Mucosa of rectum (tissue), 2 donors: ENCODE data around the gene CYP24A1.

ENCODE experiments used
- H3K27ac ChIP-seq, 2 donors: one replicate each; pipeline ENCODE4 v1.7.0; 2013; ENCODE audit warnings: inconsistent platforms in 2 of 2, low read depth in 2 of 2, low read length in 2 of 2
- H3K27me3 ChIP-seq, 2 donors: one replicate each; pipeline ENCODE4 v1.7.0; 2013; ENCODE audit warnings: low read length in 2 of 2; ENCODE audit not compliant: control insufficient read depth in 2 of 2, insufficient read depth in 2 of 2
- H3K36me3 ChIP-seq, 2 donors: one replicate each; pipeline ENCODE4 v1.7.0; 2013; ENCODE audit warnings: low read length in 2 of 2; ENCODE audit not compliant: control insufficient read depth in 2 of 2, insufficient read depth in 2 of 2
- H3K4me1 ChIP-seq, 2 donors: one replicate each; pipeline ENCODE4 v1.7.0; 2013; ENCODE audit warnings: low read length in 2 of 2, mild to moderate bottlenecking in 1 of 2; ENCODE audit not compliant: control insufficient read depth in 2 of 2, insufficient read depth in 2 of 2
- H3K4me3 ChIP-seq, 2 donors: one replicate each; pipeline ENCODE4 v1.7.0; 2013; ENCODE audit warnings: low read length in 2 of 2
- H3K9ac ChIP-seq, 2 donors: one replicate each; pipeline ENCODE4 v1.7.0; 2013; ENCODE audit warnings: low read length in 2 of 2, low read depth in 1 of 2, mild to moderate bottlenecking in 1 of 2
- H3K9me3 ChIP-seq, 2 donors: one replicate each; pipeline ENCODE4 v1.7.0; 2013; ENCODE audit warnings: low read length in 2 of 2; ENCODE audit not compliant: control insufficient read depth in 2 of 2
- donor health status: healthy.
- donor health status: Normal muscosa, but diverticular disease.

The CYP24A1 gene

GRCh38 chr20:54156981-54157835 is 16.6 kb downstream of the CYP24A1 start:
- Histone ChIP-seq H3K4me1 (no peaks in the 10 kb centered on the region), H3K27ac (no peak overlapping the region), H3K27me3 (no peaks in the 10 kb centered on the region), H3K9me3 (no peaks in the 10 kb centered on the region), H3K4me3 (no peak overlapping the region), H3K36me3 (no peaks in the 10 kb centered on the region), H3K9ac (no peak overlapping the region)

GRCh38 chr20:54156522-54156921 is 17.3 kb downstream of the CYP24A1 start:
- no peaks in the 10 kb centered on the region for H3K4me1 ChIP-seq
- no peak overlapping the region for H3K9ac ChIP-seq
- H3K27ac ChIP-seq, result no peak overlapping the region
- no peaks in the 10 kb centered on the region for H3K9me3 ChIP-seq
- no peaks in the 10 kb centered on the region for H3K36me3 ChIP-seq
- H3K27me3 ChIP-seq, result no peaks in the 10 kb centered on the region
- no peak overlapping the region for H3K4me3 ChIP-seq

GRCh38 chr20:54155736-54156317 is 18.0 kb downstream of the CYP24A1 start:
- Histone ChIP-seq H3K27ac (no peak overlapping the region), H3K9me3 (no peaks in the 10 kb centered on the region), H3K27me3 (no peaks in the 10 kb centered on the region), H3K4me1 (no peaks in the 10 kb centered on the region), H3K9ac (no peak overlapping the region), H3K36me3 (no peaks in the 10 kb centered on the region), H3K4me3 (no peak overlapping the region)

- H3K4me3 ChIP-seq, result no peak overlapping the region
- H3K27me3 ChIP-seq, result no peaks in the 10 kb centered on the region
- no peaks in the 10 kb centered on the region for H3K36me3 ChIP-seq
Observed at GRCh38 chr20:54154439-54154838, 19.3 kb downstream of the CYP24A1 start.

GRCh38 chr20:54153847-54154246 is 19.9 kb downstream of the CYP24A1 start:
- Histone ChIP-seq H3K4me3 (no peak overlapping the region), H3K27ac (no peak overlapping the region), H3K9me3 (no peaks in the 10 kb centered on the region), H3K9ac (no peak overlapping the region), H3K36me3 (no peaks in the 10 kb centered on the region), H3K27me3 (no peaks in the 10 kb centered on the region), H3K4me1 (peaks cover 5 to 7% of the 10 kb centered on the region in 2 donors)

More at GRCh38 chr20:54154439-54154838, 19.3 kb downstream of the CYP24A1 start:
- Histone ChIP-seq H3K9ac (no peak overlapping the region), H3K4me1 (peaks cover 2 to 4% of the 10 kb centered on the region in 2 donors), H3K9me3 (no peaks in the 10 kb centered on the region), H3K27ac (no peak overlapping the region)

- no peak overlapping the region for H3K4me3 ChIP-seq
- no peaks in the 10 kb centered on the region for H3K36me3 ChIP-seq
- H3K27me3 ChIP-seq, result no peaks in the 10 kb centered on the region
- peaks cover 5 to 7% of the 10 kb centered on the region in 2 donors for H3K4me1 ChIP-seq
- no peaks in the 10 kb centered on the region for H3K9me3 ChIP-seq
- no peak overlapping the region for H3K9ac ChIP-seq
- H3K27ac ChIP-seq, result no peak overlapping the region
Observed at GRCh38 chr20:54153041-54153327, 20.8 kb downstream of the CYP24A1 start.

- Histone ChIP-seq H3K36me3 (no peaks in the 10 kb centered on the region), H3K9ac (no peak overlapping the region), H3K9me3 (no peaks in the 10 kb centered on the region), H3K27me3 (no peaks in the 10 kb centered on the region), H3K4me3 (no peak overlapping the region), H3K27ac (no peak overlapping the region), H3K4me1 (peaks cover 5 to 7% of the 10 kb centered on the region in 2 donors)
Observed at GRCh38 chr20:54152227-54153040, 21.4 kb downstream of the CYP24A1 start.

- Histone ChIP-seq H3K36me3 (no peaks in the 10 kb centered on the region), H3K9me3 (no peaks in the 10 kb centered on the region), H3K27me3 (no peaks in the 10 kb centered on the region), H3K4me1 (peaks cover 5 to 7% of the 10 kb centered on the region in 2 donors), H3K9ac (no peak overlapping the region), H3K27ac (no peak overlapping the region), H3K4me3 (no peak overlapping the region)
Observed at GRCh38 chr20:54151511-54152226, 22.1 kb downstream of the CYP24A1 start.

GRCh38 chr20:54151075-54151439 is 22.7 kb downstream of the CYP24A1 start:
- no peak overlapping the region for H3K9ac ChIP-seq
- no peaks in the 10 kb centered on the region for H3K36me3 ChIP-seq
- H3K9me3 ChIP-seq, result no peaks in the 10 kb centered on the region
- peaks cover 5 to 7% of the 10 kb centered on the region in 2 donors for H3K4me1 ChIP-seq
- no peaks in the 10 kb centered on the region for H3K27me3 ChIP-seq
- no peak overlapping the region for H3K4me3 ChIP-seq
- H3K27ac ChIP-seq, result no peak overlapping the region
